Thyroid gland (tissue), 4 donors: Measurements from ENCODE around the gene TYSND1. TPM values are rescaled to one million over a fixed set of nuclear protein-coding genes. Genes with fewer than 3 reads are reported as not detected.

ENCODE experiments used
- DNase-seq, 2 donors: peaks; one replicate each; pipeline ENCODE4 v3.0.0-alpha.2; 2019
- H3K27ac ChIP-seq, 3 donors: fragments of 200-600 bp; sonication (generic); 1 replicate in 2 of 3; 2 replicates in 1 of 3; pipeline ENCODE4 v1.5.1; 2016 to 2019; ENCODE audit warnings: mild to moderate bottlenecking in 1 of 3, moderate library complexity in 1 of 3
- H3K27me3 ChIP-seq: fragments of 200-600 bp; sonication (generic); one replicate; pipeline ENCODE4 v1.5.1; 2019
- H3K36me3 ChIP-seq, 2 donors: fragments of 200-600 bp; sonication (generic); one replicate each; pipeline ENCODE4 v1.5.1; 2016 to 2019
- H3K4me1 ChIP-seq, 2 donors: fragments of 200-600 bp; sonication (generic); one replicate each; pipeline ENCODE4 v1.5.1; 2017 to 2019
- H3K4me3 ChIP-seq, 3 donors: fragments of 200-600 bp; sonication (generic); replicated peaks in 1 of 3; 1 replicate in 2 of 3; 2 replicates in 1 of 3; pipeline ENCODE4 v1.5.1; 2016; ENCODE audit warnings: mild to moderate bottlenecking in 1 of 3
- H3K9me3 ChIP-seq: fragments of 200-600 bp; sonication (generic); one replicate; pipeline ENCODE4 v1.5.1; 2017
- POLR2A ChIP-seq, 2 donors: fragments of 450-650 bp; IDR thresholded peaks; one replicate each; pipeline ENCODE4 v1.6.1; 2017; ENCODE audit warnings: antibody characterized with exemption in 2 of 2, mild to moderate bottlenecking in 2 of 2, moderate library complexity in 1 of 2
- WGBS, 2 donors: methylation state at CpG; one replicate each; pipeline ENCODE4 v1.1.5; 2017; 5-methylcytosine and 5-hydroxymethylcytosine counted together
- intact Hi-C: fragments of 100-400 bp; cut with DNase I; formaldehyde crosslinking; loops from one replicate; pipeline ENCODE4 v1.15.1; 2023
- total RNA-seq, 4 donors: library from RNA; depleted of rRNA; stranded (reverse); fragments of >200 nt; gene quantifications; one replicate each; pipeline ENCODE4 v1.2.3, GENCODE V29; 2016
- TF ChIP-seq, protein P1 (sequence below), 6 experiments: fragments of 200-600 bp in 3 of 6; fragments of 450-650 bp in 3 of 6; sonication (generic) in 3 of 6; IDR thresholded peaks; one replicate each; pipeline ENCODE4 v1.5.1; 2016 to 2019; ENCODE audit warnings: antibody characterized with exemption in 6 of 6, mild to moderate bottlenecking in 2 of 6, inconsistent platforms in 1 of 6, moderate library complexity in 1 of 6

TYSND1 gene
- total RNA-seq, 4 donors from 2014 or later, result 17.1 to 31.2 (median 25.1) TPM

- DNase-seq, result no peak
- no peak overlapping the region for H3K4me3 ChIP-seq
- H3K4me1 ChIP-seq, result peaks cover 0 to 6% of the 10 kb centered on the region in 2 donors
- intact Hi-C loops, result no loop called here
- no peak for TF ChIP-seq POLR2A (IDR thresholded peaks at IDR 0.05)
- TF ChIP-seq, protein P1, sequence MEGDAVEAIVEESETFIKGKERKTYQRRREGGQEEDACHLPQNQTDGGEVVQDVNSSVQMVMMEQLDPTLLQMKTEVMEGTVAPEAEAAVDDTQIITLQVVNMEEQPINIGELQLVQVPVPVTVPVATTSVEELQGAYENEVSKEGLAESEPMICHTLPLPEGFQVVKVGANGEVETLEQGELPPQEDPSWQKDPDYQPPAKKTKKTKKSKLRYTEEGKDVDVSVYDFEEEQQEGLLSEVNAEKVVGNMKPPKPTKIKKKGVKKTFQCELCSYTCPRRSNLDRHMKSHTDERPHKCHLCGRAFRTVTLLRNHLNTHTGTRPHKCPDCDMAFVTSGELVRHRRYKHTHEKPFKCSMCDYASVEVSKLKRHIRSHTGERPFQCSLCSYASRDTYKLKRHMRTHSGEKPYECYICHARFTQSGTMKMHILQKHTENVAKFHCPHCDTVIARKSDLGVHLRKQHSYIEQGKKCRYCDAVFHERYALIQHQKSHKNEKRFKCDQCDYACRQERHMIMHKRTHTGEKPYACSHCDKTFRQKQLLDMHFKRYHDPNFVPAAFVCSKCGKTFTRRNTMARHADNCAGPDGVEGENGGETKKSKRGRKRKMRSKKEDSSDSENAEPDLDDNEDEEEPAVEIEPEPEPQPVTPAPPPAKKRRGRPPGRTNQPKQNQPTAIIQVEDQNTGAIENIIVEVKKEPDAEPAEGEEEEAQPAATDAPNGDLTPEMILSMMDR (IDR thresholded peaks at IDR 0.05), result no peak
- no peaks in the 10 kb centered on the region for H3K27me3 ChIP-seq
- no peaks in the 10 kb centered on the region for H3K36me3 ChIP-seq
- H3K27ac ChIP-seq, result no peak overlapping the region
- 47 to 69% methylated on average over 4 of the region's 4 CpGs for WGBS, 2 donors
- H3K9me3 ChIP-seq, result no peaks in the 10 kb centered on the region
Observed at GRCh38 chr10:70174058-70174741, 27.7 kb upstream of the TYSND1 start.

DNA sequence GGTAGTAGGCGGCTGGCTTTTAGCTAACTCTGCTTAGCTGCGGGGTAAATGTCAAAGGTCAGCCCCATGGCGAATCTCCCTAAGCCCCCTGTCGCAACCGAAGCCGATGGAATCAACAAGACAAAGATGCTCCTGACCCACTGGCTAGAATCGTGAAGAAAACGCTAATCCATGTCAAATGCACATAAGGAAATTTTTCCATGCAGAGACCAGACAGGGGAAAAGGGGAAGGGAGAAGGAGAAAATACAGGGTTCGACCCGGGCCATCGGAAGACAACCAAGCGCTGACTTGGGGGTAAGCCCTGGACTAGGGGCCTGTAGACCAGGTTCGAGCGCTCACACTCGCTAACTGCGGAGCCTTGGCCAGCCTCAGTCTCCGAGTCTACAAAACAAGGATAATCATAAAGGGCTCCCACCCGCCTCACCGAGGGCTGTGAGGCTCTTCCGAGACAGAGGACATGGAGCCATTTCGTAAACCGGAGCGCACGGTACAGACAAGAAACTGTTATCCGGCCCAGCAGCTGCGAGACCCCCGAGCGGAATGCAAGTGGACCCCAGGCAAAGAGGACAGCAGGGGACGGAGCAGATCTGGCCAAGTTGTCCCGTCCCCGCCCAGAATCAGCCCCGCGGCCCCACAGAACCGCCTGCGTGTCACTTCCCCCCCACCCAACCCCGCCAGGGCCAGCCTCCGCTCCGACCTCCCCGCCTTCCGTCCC, 23.3 kb upstream of the TYSND1 start:
- intact Hi-C loops, result no loop called here
- H3K27me3 ChIP-seq, result no peaks in the 10 kb centered on the region
- H3K4me3 ChIP-seq, result peak overlapping the region; percentile 78 to 82 (median 80)
- WGBS, 2 donors, result 1% methylated on average over 26 to 27 of the region's 40 CpGs
- no peaks in the 10 kb centered on the region for H3K36me3 ChIP-seq
- no peak for TF ChIP-seq POLR2A (IDR thresholded peaks at IDR 0.05)
- TF ChIP-seq, protein P1 (IDR thresholded peaks at IDR 0.05), result no peak
- H3K9me3 ChIP-seq, result no peaks in the 10 kb centered on the region
- peak overlapping the region; percentile 71 to 89 (median 89) for H3K27ac ChIP-seq
- peaks cover 11 to 21% of the 10 kb centered on the region in 2 donors for H3K4me1 ChIP-seq
- no peak for DNase-seq

DNA sequence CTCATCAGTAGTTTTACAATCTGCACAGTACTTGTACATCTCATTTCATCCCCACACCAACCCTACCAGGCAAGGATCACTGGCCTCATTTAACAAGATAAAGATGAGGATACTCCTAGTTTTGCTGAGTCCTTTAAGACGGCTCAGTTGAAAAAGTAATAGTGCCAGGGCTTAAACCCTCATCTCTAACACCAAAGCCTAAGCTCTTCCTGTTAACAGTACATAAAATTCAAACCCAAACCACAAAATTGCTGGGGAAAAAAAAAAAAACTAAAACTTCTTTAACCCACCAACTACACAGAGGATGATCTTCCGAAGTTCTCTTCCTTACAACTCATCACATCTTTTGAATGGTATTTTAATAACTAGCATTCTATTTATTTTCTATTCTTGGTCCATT, 22.5 kb upstream of the TYSND1 start:
- Histone ChIP-seq H3K27me3 (no peaks in the 10 kb centered on the region), H3K27ac (no peak overlapping the region), H3K36me3 (no peaks in the 10 kb centered on the region), H3K9me3 (no peaks in the 10 kb centered on the region), H3K4me1 (peaks cover 11 to 21% of the 10 kb centered on the region in 2 donors), H3K4me3 (peak overlapping the region in 1 of 3 donors; percentile 82)
- DNase-seq, result no peak
- intact Hi-C loops, result no loop called here
- 38 to 47% methylated on average over 2 of the region's 2 CpGs for WGBS, 2 donors
- no peak for TF ChIP-seq POLR2A (IDR thresholded peaks at IDR 0.05)
- TF ChIP-seq, protein P1 (IDR thresholded peaks at IDR 0.05), result no peak

DNA sequence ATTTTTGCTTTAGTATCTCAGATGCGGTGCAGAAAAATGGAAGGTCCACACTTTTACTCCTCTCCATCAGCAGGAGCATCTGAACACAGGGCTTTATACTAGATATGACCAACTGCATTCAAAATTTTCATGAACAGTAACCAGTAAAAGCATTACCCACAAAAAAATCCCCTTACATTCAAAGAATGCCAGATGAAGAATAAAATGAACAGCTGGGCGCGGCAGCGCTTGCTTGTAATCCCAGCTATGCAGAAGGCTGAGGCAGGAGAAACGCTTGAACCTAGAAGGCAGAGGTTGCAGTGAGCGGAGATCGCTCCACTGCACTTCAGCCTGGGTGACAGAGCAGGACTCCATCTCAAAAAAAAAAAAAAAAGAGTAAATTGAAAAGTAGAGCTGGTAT, 20.7 kb upstream of the TYSND1 start:
- no peak for TF ChIP-seq POLR2A (IDR thresholded peaks at IDR 0.05)
- TF ChIP-seq, protein P1 (IDR thresholded peaks at IDR 0.05), result no peak
- no peaks in the 10 kb centered on the region for H3K9me3 ChIP-seq
- no peaks in the 10 kb centered on the region for H3K27me3 ChIP-seq
- H3K36me3 ChIP-seq, result no peaks in the 10 kb centered on the region
- DNase-seq, result no peak
- peaks cover 11 to 24% of the 10 kb centered on the region in 2 donors for H3K4me1 ChIP-seq
- 92 to 94% methylated on average over 7 of the region's 7 CpGs for WGBS, 2 donors
- intact Hi-C loops, result no loop called here
- no peak overlapping the region for H3K4me3 ChIP-seq
- H3K27ac ChIP-seq, result no peak overlapping the region

GRCh38 chr10:70166394-70166793, 19.9 kb upstream of the TYSND1 start:
- DNase-seq, result no peak
- Histone ChIP-seq H3K27ac (no peak overlapping the region), H3K9me3 (no peaks in the 10 kb centered on the region), H3K27me3 (no peaks in the 10 kb centered on the region), H3K4me1 (peaks cover 17 to 31% of the 10 kb centered on the region in 2 donors), H3K4me3 (no peak overlapping the region), H3K36me3 (no peaks in the 10 kb centered on the region)
- TF ChIP-seq, protein P1 (IDR thresholded peaks at IDR 0.05), result no peak
- no peak for TF ChIP-seq POLR2A (IDR thresholded peaks at IDR 0.05)
- WGBS, 2 donors, result 82 to 83% methylated on average over 3 of the region's 3 CpGs
- intact Hi-C loops, result no loop called here
